ENCODE measurements around the gene TAS2R10.
"Not testable (repeated sequence)": the region's sequence is repeated elsewhere in the genome, so short reads cannot be mapped to it uniquely, and the experiment has no call there.

The TAS2R10 gene

GRCh38 chr12:10794222-10794621, 31.9 kb downstream of the TAS2R10 start:
- Histone ChIP-seq H3K4me2 (ENCODE audit: low read length) (no peak overlapping the region), H3K36me3 (ENCODE audit: insufficient read depth, low read length) (no peaks in the 10 kb centered on the region), H3K9ac (ENCODE audit: low read length) (no peak overlapping the region), H4K20me1 (ENCODE audit: insufficient read depth, low read length) (no peaks in the 10 kb centered on the region), H3K79me2 (ENCODE audit: insufficient read depth, low read length) (no peaks in the 10 kb centered on the region), H3K4me1 (ENCODE audit: insufficient read depth, low read length, severe bottlenecking) (no peaks in the 10 kb centered on the region), H3F3A (ENCODE audit: insufficient read depth, low read length) (no peaks in the 10 kb centered on the region), H3K4me3 (ENCODE audit: low read depth, low read length, poor library complexity, severe bottlenecking) (no peak overlapping the region), H3K9me2 (ENCODE audit: low read depth, low read length) (no peaks in the 10 kb centered on the region), H2AFZ (ENCODE audit: low read length) (no peak overlapping the region), H3K27me3 (ENCODE audit: insufficient read depth, low read length) (no peaks in the 10 kb centered on the region), H3K9me3 (ENCODE audit: low read length) (no peaks in the 10 kb centered on the region), H3K27ac (ENCODE audit: low read depth, low read length, poor library complexity, severe bottlenecking) (no peak overlapping the region)
- TF ChIP-seq EZH2 (IDR thresholded peaks at IDR 0.05; ENCODE audit: borderline replicate concordance, low read length) (no peak), CTCF (IDR thresholded peaks at IDR 0.05; ENCODE audit: low read length) (no peak)

- not testable (repeated sequence) for H3K79me2 ChIP-seq (ENCODE audit: insufficient read depth, low read length); H3K4me1 ChIP-seq (ENCODE audit: insufficient read depth, low read length, severe bottlenecking); H3K4me3 ChIP-seq (ENCODE audit: low read depth, low read length, poor library complexity, severe bottlenecking); H4K20me1 ChIP-seq (ENCODE audit: insufficient read depth, low read length); H3K36me3 ChIP-seq (ENCODE audit: insufficient read depth, low read length); H3K27ac ChIP-seq (ENCODE audit: low read depth, low read length, poor library complexity, severe bottlenecking); H3K4me2 ChIP-seq (ENCODE audit: low read length); H2AFZ ChIP-seq (ENCODE audit: low read length); H3K9ac ChIP-seq (ENCODE audit: low read length); H3F3A ChIP-seq (ENCODE audit: insufficient read depth, low read length); H3K9me3 ChIP-seq (ENCODE audit: low read length); H3K27me3 ChIP-seq (ENCODE audit: insufficient read depth, low read length); H3K9me2 ChIP-seq (ENCODE audit: low read depth, low read length)
Observed at GRCh38 chr12:10791769-10792168, 34.4 kb downstream of the TAS2R10 start.

- Histone ChIP-seq H3K79me2 (ENCODE audit: insufficient read depth, low read length) (no peaks in the 10 kb centered on the region), H3K27ac (ENCODE audit: low read depth, low read length, poor library complexity, severe bottlenecking) (no peak overlapping the region), H3K4me1 (ENCODE audit: insufficient read depth, low read length, severe bottlenecking) (no peaks in the 10 kb centered on the region), H3K9me2 (ENCODE audit: low read depth, low read length) (no peaks in the 10 kb centered on the region), H4K20me1 (ENCODE audit: insufficient read depth, low read length) (no peaks in the 10 kb centered on the region), H3K36me3 (ENCODE audit: insufficient read depth, low read length) (no peaks in the 10 kb centered on the region), H3K27me3 (ENCODE audit: insufficient read depth, low read length) (no peaks in the 10 kb centered on the region), H3K4me3 (ENCODE audit: low read depth, low read length, poor library complexity, severe bottlenecking) (no peak overlapping the region), H2AFZ (ENCODE audit: low read length) (no peak overlapping the region), H3F3A (ENCODE audit: insufficient read depth, low read length) (peaks cover 3% of the 10 kb centered on the region; the same call in 1 of the 2 replicates), H3K9me3 (ENCODE audit: low read length) (no peaks in the 10 kb centered on the region), H3K4me2 (ENCODE audit: low read length) (no peak overlapping the region), H3K9ac (ENCODE audit: low read length) (no peak overlapping the region)
- TF ChIP-seq CTCF (IDR thresholded peaks at IDR 0.05; ENCODE audit: low read length): no peak
- TF ChIP-seq EZH2 (IDR thresholded peaks at IDR 0.05; ENCODE audit: borderline replicate concordance, low read length): no peak
Observed at GRCh38 chr12:10783252-10783651, 42.9 kb downstream of the TAS2R10 start.

- Histone ChIP-seq H3K79me2 (ENCODE audit: insufficient read depth, low read length) (no peaks in the 10 kb centered on the region), H3K9me2 (ENCODE audit: low read depth, low read length) (no peaks in the 10 kb centered on the region), H3K27me3 (ENCODE audit: insufficient read depth, low read length) (no peaks in the 10 kb centered on the region), H3K27ac (ENCODE audit: low read depth, low read length, poor library complexity, severe bottlenecking) (no peak overlapping the region), H3F3A (ENCODE audit: insufficient read depth, low read length) (peaks cover 3% of the 10 kb centered on the region; the same call in 1 of the 2 replicates), H3K4me3 (ENCODE audit: low read depth, low read length, poor library complexity, severe bottlenecking) (no peak overlapping the region), H3K36me3 (ENCODE audit: insufficient read depth, low read length) (no peaks in the 10 kb centered on the region), H3K9me3 (ENCODE audit: low read length) (no peaks in the 10 kb centered on the region), H3K4me1 (ENCODE audit: insufficient read depth, low read length, severe bottlenecking) (no peaks in the 10 kb centered on the region), H4K20me1 (ENCODE audit: insufficient read depth, low read length) (no peaks in the 10 kb centered on the region), H2AFZ (ENCODE audit: low read length) (no peak overlapping the region), H3K9ac (ENCODE audit: low read length) (no peak overlapping the region), H3K4me2 (ENCODE audit: low read length) (no peak overlapping the region)
- TF ChIP-seq CTCF (IDR thresholded peaks at IDR 0.05; ENCODE audit: low read length): no peak
Observed at GRCh38 chr12:10779103-10779502, 47.1 kb downstream of the TAS2R10 start.

All from OCI-LY1 (cell line).